Activated CD4-positive, CD25-positive, alpha-beta regulatory T cell treated with anti-CD3 and anti-CD28 coated beads, Interleukin-2, amount 50 U/mL, for 24 hours (primary cell): ENCODE results near the gene RTN4R.

Source experiments
- ATAC-seq, 2 donors: fragments of 150-1000 bp; cut with Tn5 transposase; one replicate each; pipeline ENCODE4 v1.10.0; 2021; ENCODE audit warnings: mild to moderate bottlenecking in 1 of 2, moderate library complexity in 1 of 2

The RTN4R gene

GRCh38 chr22:20198557-20199319 is 69.4 kb downstream of the RTN4R start:
- ATAC-seq, result no peak

DNA sequence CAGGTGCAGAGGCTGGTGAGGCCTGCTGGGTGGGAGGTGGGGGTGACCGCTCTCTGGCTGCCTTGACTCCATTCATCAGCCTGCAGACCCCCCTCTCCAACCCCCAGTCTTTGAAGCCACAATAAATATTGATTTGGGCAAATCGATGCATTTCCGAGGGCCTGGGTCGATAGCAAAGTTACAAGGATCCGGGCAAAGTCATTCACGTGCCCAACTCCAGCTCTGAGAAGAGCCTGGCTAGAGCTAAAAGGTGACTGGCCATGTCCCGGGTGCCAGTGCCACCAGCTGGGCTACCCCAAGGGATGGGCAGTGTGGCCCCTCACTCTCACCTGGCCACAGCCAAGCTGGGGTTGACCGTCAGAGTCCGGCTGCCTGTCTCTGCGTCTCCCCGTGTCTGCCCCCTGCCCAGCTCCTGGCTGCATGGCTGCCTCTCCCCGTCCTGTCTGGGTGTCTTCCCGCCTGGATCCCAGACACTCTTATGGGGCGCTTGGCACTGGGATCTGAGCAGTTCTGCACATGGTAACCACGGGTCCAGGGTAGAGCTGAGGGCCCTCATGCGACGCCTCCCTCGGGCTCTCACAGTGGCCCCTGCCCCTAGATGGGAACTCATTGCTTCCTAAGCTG is 70.6 kb downstream of the RTN4R start:
- ATAC-seq, result no peak

- no peak for ATAC-seq
Measured at GRCh38 chr22:20196094-20196842, 71.8 kb downstream of the RTN4R start.

DNA sequence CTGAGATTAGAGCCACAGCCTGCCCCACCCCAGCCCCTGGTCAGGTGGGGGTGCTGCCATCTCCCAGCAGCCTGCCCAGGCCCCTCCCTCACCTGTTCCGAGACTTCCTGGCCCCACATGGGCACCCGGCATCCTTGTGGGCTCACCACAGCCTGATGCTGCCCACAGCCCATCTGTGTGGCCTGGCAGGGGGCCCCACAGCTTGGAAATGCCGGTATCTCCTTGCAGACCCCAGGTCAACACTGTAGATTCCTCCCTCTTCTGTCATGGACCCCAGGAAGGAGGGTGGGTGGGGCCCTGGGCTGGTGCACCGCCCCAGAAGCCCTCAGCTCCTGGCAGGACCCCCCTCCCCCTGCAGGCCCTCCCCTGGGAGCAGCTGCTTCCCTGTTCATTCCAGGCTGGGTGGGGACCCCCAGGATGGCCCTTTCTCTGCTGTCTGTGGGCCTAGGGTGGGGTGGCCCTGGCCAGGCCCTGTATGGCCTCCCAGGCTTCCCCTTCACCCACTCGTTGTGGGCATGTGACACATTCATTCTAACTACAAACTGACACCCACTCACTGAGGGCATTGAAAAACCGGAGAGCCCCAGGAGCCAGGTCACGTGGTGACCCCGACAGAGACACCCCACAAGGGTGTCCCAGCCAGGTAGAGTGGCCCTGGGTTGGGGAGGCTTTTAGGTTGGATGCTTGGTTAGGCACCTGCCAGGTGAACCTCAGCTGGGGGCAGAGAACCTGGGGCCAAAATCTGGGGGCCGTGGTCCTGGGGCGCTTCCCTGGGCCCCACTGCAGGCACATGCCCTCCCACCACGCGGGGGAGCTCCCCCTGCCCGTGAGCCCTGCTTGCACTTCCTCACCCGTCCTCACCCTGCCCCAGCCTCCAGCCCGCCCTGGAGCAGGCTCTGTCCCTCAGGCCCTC is 73.2 kb downstream of the RTN4R start:
- ATAC-seq, result no peak

DNA sequence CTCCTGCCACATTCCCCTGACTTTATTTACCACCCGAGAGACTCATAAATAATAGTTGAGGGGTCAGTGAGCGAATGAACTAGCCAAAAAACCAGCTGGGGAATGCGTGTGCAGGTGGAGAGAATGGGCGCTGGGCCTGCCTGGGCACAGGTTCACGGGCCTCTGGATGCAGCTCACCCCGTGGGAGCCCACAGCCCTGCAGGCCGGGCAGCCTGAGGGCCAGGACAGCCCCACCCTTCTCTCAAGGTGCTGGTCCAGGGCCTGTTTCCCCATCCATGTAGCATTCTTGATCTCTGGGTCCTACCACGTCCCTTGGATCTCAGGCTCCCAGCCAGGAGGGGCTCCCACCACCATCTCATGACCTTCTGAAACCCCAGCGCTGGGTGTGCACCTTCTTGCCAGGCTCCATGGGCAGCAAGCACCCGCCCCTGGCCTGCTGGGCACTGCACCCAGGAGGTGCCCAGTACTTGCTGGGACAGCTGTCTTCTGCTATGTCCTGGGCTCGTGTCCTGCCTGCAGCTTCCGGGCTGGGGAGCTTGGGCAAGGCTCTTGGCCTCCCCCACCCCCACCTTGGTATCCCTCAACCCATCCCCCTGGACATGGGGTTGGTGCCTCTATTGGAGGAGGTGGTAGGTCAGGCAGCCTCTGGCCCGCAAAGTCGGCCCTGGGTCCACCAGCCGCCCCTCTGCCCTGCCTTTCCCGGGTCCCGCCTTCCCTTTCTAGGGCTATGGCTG is 74.2 kb downstream of the RTN4R start:
- no peak for ATAC-seq

- no peak for ATAC-seq
Measured at GRCh38 chr22:20192972-20193760, 75.0 kb downstream of the RTN4R start.

DNA sequence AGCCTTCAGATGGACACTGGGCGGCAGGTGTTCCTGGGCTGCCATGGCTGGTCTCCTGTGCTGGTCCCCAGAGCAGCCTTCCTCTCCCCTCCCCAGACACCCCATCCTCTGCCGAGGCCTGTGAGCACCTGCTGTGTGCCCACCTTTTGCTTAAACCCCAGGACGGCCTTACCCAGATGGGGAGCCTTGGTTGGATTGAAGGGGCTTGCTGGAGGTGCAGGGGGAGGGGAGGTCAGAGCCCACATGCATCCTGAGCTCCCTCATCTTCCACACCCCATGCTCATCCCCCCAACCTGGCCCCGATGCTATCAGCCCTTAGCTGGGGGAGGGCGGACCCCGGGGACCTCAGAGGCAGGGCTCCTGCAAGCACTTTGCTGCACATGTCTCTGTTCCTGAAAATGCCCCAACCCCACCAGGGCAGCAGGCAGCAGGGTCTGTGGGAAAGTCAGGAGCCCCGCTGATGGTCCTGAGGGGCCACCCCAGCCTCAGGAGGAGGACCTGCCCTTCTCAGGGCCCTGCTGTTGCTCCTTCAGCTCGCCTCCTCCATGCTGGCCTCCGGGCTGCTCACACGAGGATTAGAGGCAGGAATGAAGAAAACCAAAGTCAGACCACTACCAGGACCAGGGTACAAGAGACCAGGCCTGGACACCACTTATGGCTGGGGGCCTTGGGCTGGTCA is 75.7 kb downstream of the RTN4R start:
- ATAC-seq, result no peak

- no peak for ATAC-seq
Measured at GRCh38 chr22:20191803-20192202, 76.3 kb downstream of the RTN4R start.
